A673 (cell line): ENCODE data around the gene KCTD5. TPM values are rescaled to one million over a fixed set of nuclear protein-coding genes. Genes with fewer than 3 reads are reported as not detected.

Experiments
- BruUV-seq: library from RNA; stranded (reverse); fragments of 400-500 nt; replicated peaks from 2 replicates; lab custom pipeline; 2021; lab: Mats Ljungman, UMichigan
- CTCF ChIA-PET: fragments of 300-600 bp; sonication (Branson Sonifier 250); formaldehyde crosslinking; loops from one replicate; lab custom pipeline; 2022; ENCODE audit warnings: antibody characterized with exemption; lab: Charles Lee
- POLR2A ChIA-PET: fragments of 300-600 bp; sonication (Branson Sonifier 250); formaldehyde crosslinking; loops from one replicate; lab custom pipeline; 2022; ENCODE audit warnings: antibody characterized with exemption; ENCODE audit not compliant: low non-redundant PET; lab: Charles Lee
- DNase-seq: peaks from one replicate; pipeline ENCODE4 v3.0.0-alpha.2; 2015; ENCODE audit warnings: low spot score
- H3K27ac ChIP-seq: fragments of 200-600 bp; sonication (generic); 2 replicates; pipeline ENCODE4 v1.5.1; 2016; ENCODE audit warnings: mixed run types, low read depth, mild to moderate bottlenecking, mixed read lengths, antibody characterized with exemption, low read length; ENCODE audit not compliant: poor library complexity, severe bottlenecking
- H3K27me3 ChIP-seq: fragments of 200-600 bp; sonication (generic); replicated peaks from 2 replicates; pipeline ENCODE4 v1.6.1; 2017; ENCODE audit warnings: mixed run types, low read depth, mild to moderate bottlenecking, mixed read lengths, antibody characterized with exemption, low read length; ENCODE audit not compliant: insufficient read depth, poor library complexity
- H3K36me3 ChIP-seq: fragments of 200-600 bp; sonication (generic); 2 replicates; pipeline ENCODE4 v1.6.1; 2016; ENCODE audit warnings: mixed run types, mild to moderate bottlenecking, mixed read lengths, antibody characterized with exemption, low read length; ENCODE audit not compliant: insufficient read depth, poor library complexity, severe bottlenecking
- H3K4me1 ChIP-seq: fragments of 200-600 bp; sonication (generic); 2 replicates; pipeline ENCODE4 v1.6.1; 2017; ENCODE audit warnings: mixed run types, mild to moderate bottlenecking, mixed read lengths, antibody characterized with exemption, low read length; ENCODE audit not compliant: insufficient read depth, poor library complexity, severe bottlenecking
- H3K4me3 ChIP-seq: fragments of 200-600 bp; sonication (generic); 2 replicates; pipeline ENCODE4 v1.5.1; 2016; ENCODE audit warnings: low read depth, mixed run types, mild to moderate bottlenecking, mixed read lengths, low read length; ENCODE audit not compliant: poor library complexity, severe bottlenecking
- H3K9me3 ChIP-seq: fragments of 200-600 bp; sonication (generic); 2 replicates; pipeline ENCODE4 v1.6.1; 2016; ENCODE audit warnings: mixed run types, low read depth, mild to moderate bottlenecking, mixed read lengths, antibody characterized with exemption, low read length; ENCODE audit not compliant: poor library complexity, severe bottlenecking
- EZH2 ChIP-seq: fragments of 200-600 bp; sonication (generic); IDR thresholded peaks from 2 replicates; pipeline ENCODE4 v1.6.1; 2017; ENCODE audit warnings: borderline replicate concordance, low read depth, mild to moderate bottlenecking, mixed read lengths, antibody characterized with exemption, low read length; ENCODE audit not compliant: poor library complexity, severe bottlenecking
- intact Hi-C: fragments of 100-400 bp; cut with micrococcal nuclease; formaldehyde crosslinking; loops from one replicate; pipeline ENCODE4 v1.10.0; 2022; ENCODE audit not compliant: unreplicated experiment
- total RNA-seq: library from RNA; stranded (reverse); gene quantifications from 2 replicates; pipeline ENCODE4 v1.2.3, GENCODE V29; 2021
- TF ChIP-seq, protein P1 (sequence below): fragments of 300-800, 200-600 bp; sonication (generic); conservative IDR thresholded peaks from 2 replicates; pipeline ENCODE4 v1.5.1; 2017; ENCODE audit warnings: low read depth, mild to moderate bottlenecking, antibody characterized with exemption, low read length, moderate library complexity, mixed read lengths

The KCTD5 gene
- total RNA-seq, 1 experiment from 2014 or later, result 35.6 TPM

DNA sequence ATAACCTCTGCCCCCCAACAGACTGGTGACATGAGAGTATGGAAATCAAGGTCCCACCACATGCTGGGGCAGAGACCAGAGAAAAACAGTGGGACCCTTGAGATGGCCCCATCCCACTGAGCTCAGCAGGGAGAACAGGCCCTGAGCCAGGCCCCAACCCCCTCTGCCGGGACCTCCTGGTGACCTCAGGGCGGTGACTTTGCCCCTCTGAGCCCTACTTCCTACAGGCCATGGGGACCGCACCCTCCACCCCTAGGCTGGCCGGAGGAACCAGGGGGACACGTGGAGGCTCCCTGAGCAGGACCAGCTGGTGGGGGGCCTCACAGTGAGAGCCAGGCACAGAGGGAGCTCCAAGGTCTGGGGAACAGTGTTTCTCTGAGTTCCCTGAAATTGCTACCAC is 56.3 kb downstream of the KCTD5 start:
- CTCF ChIA-PET, result no interaction called here
- POLR2A ChIA-PET, result interaction anchor here (0.5 kb wide), 1 partner anchor 14 kb away, joined by 4 read pairs; the partner anchor contains the start of gene SRRM2

DNA sequence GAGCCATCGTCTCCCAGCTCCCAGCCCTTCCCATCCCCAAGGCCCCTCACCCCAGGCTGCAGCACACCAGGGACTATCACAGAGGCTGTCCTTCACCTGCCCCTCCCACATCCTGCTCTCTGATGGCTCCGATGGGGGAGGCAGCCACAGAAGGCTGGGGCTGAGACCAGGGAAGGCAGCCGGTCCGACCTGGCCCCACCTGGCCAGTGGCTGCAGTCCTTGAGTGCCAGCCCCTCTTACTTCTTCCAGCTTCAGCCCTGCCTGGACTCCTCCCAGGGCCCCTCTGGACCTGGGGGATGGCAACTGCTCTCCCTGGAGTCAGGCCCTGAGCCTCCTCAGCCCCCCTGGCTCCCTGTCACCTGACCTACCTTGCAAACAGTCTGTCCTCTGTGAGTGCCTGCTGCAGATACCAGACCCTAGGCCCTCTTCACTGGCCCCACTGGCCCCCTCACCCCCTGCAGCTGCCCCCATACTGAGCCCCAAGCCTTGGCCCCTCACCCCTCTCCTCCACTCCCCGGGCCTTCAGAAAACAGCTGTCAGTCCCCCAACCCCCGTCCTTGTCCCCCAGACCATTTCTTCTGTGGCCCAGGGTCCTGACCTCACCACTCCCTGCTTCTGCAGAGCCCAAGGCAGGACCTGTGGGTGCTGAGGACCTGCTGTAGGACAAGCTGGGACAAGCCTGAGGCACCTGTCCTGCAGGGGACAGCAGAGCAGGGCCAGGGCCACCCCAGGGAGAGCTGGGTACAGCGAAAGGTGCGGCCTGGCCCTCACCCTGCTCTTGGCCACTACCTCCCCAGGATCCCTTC is 57.5 kb downstream of the KCTD5 start:
- Histone ChIP-seq H3K27me3 (no peaks in the 10 kb centered on the region), H3K27ac (no peak overlapping the region), H3K4me1 (no peaks in the 10 kb centered on the region), H3K9me3 (no peaks in the 10 kb centered on the region), H3K36me3 (no peaks in the 10 kb centered on the region), H3K4me3 (no peak overlapping the region)
- intact Hi-C loops, result no loop called here
- no TSS peak for BruUV-seq
- ChIA-PET POLR2A (no interaction called here), CTCF (no interaction called here)
- DNase-seq, result no peak
- TF ChIP-seq EZH2, result no peak
- TF ChIP-seq, protein P1, sequence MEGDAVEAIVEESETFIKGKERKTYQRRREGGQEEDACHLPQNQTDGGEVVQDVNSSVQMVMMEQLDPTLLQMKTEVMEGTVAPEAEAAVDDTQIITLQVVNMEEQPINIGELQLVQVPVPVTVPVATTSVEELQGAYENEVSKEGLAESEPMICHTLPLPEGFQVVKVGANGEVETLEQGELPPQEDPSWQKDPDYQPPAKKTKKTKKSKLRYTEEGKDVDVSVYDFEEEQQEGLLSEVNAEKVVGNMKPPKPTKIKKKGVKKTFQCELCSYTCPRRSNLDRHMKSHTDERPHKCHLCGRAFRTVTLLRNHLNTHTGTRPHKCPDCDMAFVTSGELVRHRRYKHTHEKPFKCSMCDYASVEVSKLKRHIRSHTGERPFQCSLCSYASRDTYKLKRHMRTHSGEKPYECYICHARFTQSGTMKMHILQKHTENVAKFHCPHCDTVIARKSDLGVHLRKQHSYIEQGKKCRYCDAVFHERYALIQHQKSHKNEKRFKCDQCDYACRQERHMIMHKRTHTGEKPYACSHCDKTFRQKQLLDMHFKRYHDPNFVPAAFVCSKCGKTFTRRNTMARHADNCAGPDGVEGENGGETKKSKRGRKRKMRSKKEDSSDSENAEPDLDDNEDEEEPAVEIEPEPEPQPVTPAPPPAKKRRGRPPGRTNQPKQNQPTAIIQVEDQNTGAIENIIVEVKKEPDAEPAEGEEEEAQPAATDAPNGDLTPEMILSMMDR, result no peak

More for the DNA sequence above, 56.3 kb downstream of the KCTD5 start:
- DNase-seq, result no peak
- no peaks in the 10 kb centered on the region for H3K4me1 ChIP-seq
- no peak overlapping the region for H3K4me3 ChIP-seq
- intact Hi-C loops, result no loop called here
- no TSS peak for BruUV-seq
- no peak overlapping the region for H3K27ac ChIP-seq
- TF ChIP-seq, protein P1, result no peak
- no peak for TF ChIP-seq EZH2
- no peaks in the 10 kb centered on the region for H3K9me3 ChIP-seq
- H3K36me3 ChIP-seq, result no peaks in the 10 kb centered on the region
- H3K27me3 ChIP-seq, result no peaks in the 10 kb centered on the region

GRCh38 chr16:2740476-2740875 is 58.2 kb downstream of the KCTD5 start:
- Histone ChIP-seq H3K9me3 (no peaks in the 10 kb centered on the region), H3K27ac (no peak overlapping the region), H3K4me3 (no peak overlapping the region), H3K27me3 (no peaks in the 10 kb centered on the region), H3K36me3 (no peaks in the 10 kb centered on the region), H3K4me1 (no peaks in the 10 kb centered on the region)
- CTCF ChIA-PET, result no interaction called here
- DNase-seq, result no peak
- TF ChIP-seq, protein P1, result no peak
- no peak for TF ChIP-seq EZH2
- intact Hi-C loops, result no loop called here
- no TSS peak for BruUV-seq
- POLR2A ChIA-PET, result no interaction called here
